Transverse colon (tissue), 3 donors: ENCODE measurements around the gene VPS9D1.

Experiments used
- CTCF ChIP-seq, 5 experiments: fragments of 200-600 bp in 3 of 5; fragments of 450-650 bp in 2 of 5; sonication (generic) in 3 of 5; IDR thresholded peaks; 1 replicate in 2 of 5; 2 replicates in 3 of 5; pipeline ENCODE4 v1.5.1; 2016 to 2017; ENCODE audit warnings: antibody characterized with exemption in 5 of 5, inconsistent platforms in 3 of 5, mild to moderate bottlenecking in 2 of 5, moderate library complexity in 1 of 5
- EP300 ChIP-seq: sonication (generic); formaldehyde crosslinking; IDR thresholded peaks from one replicate; pipeline ENCODE4 v1.6.1; 2017; ENCODE audit warnings: antibody characterized with exemption, low read depth
- POLR2A ChIP-seq: fragments of 450-650 bp; IDR thresholded peaks from one replicate; pipeline ENCODE4 v1.6.1; 2016; ENCODE audit warnings: antibody characterized with exemption, mild to moderate bottlenecking, moderate library complexity

GRCh38 chr16:89693931-89694783 is 26.5 kb downstream of the VPS9D1 start:
- TF ChIP-seq POLR2A, result no peak
- no peak for TF ChIP-seq EP300
- TF ChIP-seq CTCF (IDR thresholded peaks at IDR 0.05), result no peak
